Hematopoietic multipotent progenitor cell (in vitro differentiated cells): ENCODE results near the gene WWC1. TPM values are rescaled to one million over a fixed set of nuclear protein-coding genes. Genes with fewer than 3 reads are reported as not detected.
"Not testable (repeated sequence)": the region's sequence is repeated elsewhere in the genome, so short reads cannot be mapped to it uniquely, and the experiment has no call there.

Experiments
- DNase-seq, 3 donors: peaks; one replicate each; pipeline ENCODE4 v3.0.0-alpha.2; 2011 to 2015; ENCODE audit warnings: low read depth in 2 of 3, low spot score in 2 of 3
- total RNA-seq: library from RNA; depleted of rRNA; stranded (reverse); fragments of >200 nt; gene quantifications from one replicate; pipeline ENCODE4 v1.2.3, GENCODE V29; 2012

Gene WWC1
- total RNA-seq, 1 donor = 0.54 TPM

DNA sequence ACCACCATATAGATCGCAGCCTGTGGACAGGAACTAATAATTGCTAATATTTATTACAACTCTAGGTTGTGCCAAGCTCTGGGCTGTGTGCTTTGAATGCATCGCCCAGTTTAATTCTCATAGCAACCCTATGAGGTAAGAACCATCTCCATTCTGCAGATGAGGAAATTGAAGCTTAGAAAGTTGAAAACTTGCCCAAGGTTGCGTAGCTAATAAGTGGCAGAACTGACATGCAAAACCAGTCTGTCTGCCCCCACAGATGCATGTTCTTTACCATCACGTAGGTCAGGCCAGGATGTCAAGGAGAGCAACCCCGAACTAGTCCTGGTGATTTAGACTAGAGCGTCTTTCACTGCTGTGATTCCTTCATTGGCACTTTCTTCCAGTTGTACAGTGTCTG is 15.6 kb downstream of the WWC1 start:
- DNase-seq = no peak

DNA sequence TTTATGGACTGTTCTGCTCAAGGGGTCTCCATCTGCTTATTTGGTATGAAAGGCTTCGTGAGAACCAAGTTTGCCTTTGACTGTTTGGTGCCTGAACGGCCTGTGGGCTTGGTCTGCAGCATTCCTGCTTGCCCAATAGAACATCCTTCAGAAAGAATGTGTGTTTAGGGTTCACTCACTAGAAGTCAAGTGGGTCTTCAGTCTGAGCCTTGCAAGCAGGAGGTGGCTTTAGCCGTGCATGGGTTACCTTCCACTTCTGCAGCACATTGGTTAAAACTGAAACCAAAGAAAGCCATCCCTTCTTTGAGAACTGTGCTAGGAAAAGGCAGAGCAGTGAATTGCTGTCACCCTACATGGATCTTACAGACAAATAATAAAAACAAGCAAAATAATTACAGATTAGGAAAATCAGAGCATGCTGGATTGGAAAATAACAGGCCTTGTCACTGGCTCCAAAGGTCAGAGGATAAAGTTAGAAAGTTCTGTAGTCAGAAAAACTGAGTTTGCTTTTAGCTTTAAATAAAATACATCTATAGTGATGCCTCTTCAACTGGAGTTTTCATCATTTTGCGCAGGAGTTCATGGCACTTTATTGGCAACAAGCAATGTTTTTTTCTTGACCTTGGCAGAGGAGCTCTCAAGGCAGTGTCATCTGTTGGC is 16.6 kb downstream of the WWC1 start:
- DNase-seq = no peak

DNA sequence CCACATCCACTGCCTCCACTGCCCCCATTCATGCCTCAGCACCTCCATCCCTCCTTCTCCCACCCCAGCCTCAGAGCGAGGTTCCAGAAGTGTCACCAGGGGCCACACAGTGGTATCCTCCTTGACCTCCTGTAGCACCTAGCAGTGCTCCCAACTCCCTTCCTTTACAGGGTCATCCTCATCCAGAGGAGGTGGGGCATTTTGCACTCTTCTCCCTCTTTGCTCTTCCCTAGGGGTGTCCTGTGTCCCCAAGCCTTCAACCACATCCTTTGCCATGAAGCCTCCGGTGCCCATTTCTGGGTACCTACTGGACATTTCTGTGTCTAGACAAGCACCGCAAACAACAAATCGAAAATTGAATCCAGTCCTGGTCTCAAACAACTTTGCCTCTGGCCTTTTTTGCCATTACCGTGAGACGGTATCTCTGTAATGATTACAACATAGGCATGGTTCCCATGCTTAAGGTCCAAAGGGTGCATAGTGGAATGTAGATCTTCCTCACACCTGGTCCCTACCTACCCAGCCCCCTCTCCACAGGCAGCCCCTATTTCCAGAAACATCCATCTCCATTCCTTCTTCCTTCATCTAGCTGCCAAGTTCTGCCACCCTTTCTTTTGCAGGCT is 17.6 kb downstream of the WWC1 start:
- no peak for DNase-seq

DNA sequence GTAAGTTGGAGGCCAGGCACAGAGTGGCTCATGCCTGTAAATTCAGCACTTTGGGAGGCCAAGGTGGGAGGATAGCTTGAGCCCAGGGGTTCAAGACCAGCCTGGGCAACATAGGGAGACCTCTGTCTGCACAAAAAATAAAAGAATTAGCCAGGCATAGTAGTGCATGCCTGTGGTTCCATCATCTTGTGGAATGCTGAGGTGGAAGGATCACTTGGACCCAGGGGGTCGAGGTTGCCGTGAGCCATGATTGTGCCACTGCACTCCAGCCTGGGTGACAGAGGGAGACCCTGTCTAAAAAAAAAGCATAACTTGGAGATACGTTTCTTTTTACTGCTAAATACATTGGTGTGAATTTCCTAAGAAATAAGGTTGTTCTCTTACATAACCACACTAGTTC is 19.1 kb downstream of the WWC1 start:
- not testable (repeated sequence) for DNase-seq

DNA sequence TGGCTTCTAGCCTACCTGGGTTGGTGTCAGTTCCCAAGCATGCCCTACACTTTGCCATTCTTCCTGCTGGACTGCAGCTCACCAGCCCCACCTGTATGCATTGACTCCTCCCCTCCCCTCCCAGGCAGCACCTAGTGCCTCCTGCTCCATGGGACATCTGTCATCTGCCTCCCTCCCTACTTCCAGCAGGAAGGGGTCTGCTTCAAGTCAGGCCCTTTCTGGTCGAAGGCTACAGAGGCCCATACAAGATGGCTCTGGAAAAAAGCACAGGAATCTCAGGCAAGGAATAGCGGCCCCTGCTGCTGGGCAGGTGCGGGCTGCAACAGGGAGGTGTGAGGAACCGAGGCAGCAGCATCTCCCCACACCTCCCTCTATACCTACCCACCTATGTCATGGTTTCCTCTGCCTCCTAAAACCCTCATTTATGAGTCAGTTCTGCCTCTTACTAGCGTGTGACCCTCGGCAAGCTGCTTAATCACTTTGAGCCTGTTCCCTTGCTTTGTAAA is 19.7 kb downstream of the WWC1 start:
- DNase-seq = no peak

DNA sequence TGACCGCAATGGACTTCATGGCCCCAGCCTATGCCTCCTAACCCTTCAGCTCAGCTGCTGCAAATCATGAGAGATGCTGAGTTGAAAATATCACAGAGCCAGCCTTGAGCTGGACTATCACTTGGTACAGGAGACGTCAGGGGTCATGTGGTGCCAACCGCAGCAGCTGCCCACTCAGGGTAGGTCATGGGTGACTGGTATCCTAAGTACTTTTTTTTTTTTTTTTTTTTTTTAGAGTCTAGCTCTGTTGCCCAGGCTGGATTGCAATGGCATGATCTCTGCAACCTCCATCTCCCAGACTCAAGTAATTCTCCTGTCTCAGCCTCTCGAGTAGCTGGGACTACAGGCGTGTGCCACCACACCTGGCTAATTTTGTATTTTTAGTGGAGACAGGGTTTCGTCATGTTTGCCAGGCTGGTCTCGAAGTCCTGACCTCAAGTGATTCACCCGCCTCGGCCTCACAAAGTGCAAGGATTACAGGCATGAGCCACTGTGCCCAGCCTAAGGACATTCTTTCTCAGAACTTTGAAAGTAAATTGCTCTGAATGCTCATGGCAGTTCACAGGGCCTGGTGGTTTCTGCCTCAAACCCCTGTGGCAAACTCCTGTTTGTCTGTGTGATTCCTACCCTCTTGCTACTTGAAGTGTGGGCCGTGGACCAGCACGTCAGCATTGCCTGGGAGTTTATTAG is 21.3 kb downstream of the WWC1 start:
- DNase-seq = no peak

DNA sequence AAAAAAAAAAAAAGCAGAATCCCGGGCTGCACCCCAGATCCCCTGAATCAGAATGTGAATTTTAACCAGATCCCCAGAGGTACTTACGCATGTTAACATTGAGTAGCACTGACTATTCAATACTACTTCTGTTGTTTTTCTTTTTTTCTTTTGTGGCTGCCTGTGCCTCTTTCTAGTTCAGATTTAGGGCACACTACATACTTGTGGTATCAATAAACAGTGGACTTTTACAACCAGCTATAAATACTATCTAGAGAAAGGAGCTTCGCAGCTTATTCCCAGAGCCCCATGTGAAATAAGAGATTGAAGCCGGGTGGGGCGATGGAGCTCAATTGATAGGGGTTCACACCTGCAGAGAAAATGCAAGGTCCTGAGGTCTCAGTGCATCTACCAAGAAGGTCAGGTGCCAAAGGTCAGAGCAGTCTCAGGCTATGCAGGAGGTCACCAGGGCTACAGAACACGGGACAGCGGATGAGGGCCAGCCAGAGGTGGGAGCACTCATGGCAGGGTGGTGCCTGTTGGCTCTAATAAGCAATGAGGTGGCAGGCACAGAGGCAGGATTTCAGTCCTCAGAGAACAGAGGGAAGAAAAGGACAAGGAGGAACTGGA is 22.3 kb downstream of the WWC1 start:
- no peak for DNase-seq

DNA sequence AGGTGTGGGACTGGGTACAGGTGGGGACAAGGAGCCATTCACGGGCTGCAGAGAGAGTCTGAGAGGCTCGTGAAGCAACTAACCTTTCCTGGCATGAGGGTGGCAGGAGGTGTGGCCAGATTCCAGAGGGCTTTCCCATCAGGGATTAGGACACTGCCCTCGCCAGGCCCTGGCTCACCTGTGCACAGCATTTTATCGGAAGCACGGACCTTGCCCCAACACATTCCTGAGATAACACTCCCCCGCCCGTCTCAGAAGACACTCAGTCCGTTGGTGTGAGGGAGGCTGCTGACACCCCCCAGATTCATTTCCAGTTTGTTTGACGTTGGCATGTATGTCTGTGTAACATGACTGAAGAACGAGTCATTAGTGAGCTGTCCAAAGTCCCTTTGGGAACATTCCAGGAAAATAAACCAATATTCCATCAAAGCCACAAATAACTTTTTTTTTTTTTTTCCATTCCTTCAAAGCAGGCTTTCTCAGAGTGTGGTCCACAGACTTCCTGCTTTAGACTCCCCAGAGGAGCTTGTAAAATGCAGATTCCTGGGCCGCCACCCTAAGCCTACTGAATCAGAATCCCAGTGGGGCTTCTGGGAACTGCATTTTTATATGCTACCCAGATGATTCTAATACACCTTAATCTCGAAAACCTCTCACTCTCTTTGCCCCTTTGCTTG is 23.4 kb downstream of the WWC1 start:
- no peak for DNase-seq

DNA sequence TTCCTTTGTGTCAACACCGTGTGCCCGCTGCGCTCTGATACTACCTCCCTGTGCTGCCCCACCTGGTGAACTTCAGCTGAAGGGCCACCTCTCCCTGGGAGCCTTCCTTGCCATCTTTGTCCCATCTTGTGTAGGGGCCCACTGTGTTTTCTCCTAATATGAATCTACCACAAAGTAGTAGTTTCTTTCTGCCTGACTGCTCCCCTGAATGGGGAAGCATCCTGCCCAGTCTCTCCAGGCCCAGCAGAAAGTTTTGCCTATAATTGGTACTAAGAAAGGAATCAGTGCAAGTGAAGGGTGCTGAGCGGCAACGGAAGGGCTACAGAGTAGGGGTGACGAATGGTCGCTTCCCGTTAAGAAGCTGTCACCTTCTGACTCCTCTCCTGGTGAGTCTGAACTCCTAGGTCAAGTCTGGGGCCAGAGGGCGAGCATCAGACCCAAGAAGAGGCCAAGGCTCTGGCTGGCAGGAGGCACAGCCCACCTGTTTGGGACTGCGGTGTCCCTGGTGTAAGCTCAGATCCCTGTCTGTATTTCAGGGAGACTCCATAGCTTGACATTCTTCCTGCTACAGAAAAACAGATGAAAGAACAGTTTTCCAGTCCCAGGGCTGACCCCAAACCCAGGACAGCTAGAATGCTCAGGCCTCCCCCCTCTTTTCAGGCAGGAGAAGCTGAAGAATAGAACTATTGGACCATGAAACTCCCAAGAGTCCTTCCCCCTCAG is 24.1 kb downstream of the WWC1 start:
- DNase-seq = no peak

DNA sequence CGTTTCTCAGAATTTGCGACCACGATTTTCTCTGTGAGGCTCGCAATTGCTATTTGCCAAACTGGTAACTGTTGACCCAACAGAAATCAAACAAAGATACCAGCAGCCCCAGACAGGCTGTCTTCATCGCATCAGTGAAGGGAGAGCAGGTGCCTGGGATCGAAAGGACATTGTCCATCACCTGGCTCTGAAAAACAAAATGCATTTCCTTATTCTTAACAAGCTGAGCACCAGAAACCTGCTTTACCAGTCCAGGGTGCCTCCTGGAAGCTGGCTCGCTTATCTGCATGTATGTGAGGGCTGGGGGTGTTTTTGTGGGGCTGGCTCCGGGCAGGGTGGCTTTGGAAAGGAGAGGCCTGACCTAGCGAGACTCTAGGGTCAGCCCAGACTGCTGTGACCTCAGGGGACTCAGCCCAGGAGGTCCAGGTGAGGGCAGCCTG is 24.7 kb downstream of the WWC1 start:
- no peak for DNase-seq

DNA sequence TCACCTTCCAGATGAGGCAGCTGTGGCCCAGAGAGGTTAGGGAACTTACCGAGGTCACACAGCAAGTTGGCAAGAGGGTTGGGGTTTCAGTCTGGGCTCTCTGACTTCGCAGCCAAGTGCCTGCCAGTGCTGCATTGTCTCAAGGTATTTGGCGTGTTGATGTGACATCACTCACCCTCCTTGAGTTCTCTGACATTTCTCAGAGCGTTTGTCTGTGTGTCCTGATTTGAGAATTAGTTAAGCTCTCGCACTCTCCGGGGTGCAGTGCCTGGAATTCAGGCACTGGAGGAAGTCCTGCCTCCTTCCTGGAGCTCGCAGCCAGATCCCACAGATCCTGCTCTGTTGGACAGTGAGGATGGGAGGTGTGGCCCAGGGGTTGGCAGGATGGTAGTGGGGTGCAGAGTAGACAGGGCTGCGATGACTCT is 25.7 kb downstream of the WWC1 start:
- DNase-seq = no peak

DNA sequence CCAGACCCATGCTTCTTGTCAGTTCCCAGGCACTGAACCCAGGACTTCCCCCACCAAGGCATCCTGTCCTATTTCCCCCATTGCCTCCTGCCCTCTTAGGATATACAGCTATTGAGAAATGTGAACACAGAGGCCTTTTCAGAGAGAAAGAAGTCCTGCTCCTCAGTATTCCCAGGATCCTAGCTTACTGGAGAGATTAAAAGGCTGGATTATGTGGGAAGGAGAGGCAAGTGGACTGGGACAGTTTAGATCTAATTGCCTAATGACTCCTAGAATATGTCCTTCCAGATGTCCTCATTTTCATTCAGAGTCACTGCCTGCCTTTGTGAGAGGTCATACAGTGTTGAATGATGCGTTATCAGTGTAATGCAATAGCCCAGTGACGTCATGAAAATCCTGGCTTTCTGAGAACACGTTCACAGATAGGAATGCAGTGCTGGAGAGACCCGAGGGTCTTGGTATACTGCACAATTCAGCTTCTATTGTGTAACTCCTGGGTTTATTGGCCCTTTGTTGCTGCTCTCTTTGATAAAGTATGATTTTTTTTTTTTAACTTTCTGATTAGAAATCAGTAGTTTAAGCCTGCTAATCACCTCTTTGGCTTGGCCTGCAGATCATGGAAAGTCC is 26.2 kb downstream of the WWC1 start:
- no peak for DNase-seq

DNA sequence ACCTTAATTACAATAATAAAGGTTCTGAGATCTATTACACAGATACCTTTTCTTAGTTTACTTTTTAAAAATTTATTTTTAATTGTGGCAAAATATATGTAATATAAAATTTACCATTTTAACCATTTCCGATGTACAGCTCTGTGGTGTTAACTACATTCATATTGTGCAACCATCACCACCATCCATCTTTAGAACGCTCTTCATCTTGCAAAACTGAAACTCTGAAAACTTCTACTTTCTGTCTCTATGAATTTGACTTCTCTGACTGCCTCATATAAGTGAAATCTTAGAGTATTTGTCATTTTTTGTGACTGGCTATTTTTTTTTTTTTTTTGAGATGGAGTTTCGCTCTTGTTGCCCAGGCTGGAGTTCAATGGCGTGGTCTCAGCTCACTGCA is 26.8 kb downstream of the WWC1 start:
- no peak for DNase-seq

DNA sequence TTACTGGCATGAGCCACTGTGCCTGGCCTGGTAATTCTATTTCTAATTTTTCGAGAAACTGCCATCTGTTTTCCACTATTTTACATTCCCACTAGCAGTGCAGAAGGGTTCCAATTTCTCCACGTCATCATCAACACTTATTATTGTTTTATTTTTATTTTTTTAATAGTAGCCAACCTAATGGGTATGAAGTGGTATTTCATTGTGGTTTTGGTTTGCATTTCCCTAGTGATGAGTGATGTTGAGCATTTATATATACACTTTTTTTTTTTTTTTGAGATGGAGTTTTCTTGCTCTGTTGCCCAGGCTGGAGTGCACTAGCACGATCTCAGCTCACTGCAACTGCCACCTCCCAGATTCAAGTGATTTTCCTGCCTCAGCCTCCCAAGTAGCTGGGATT is 28.3 kb downstream of the WWC1 start:
- DNase-seq = no peak

DNA sequence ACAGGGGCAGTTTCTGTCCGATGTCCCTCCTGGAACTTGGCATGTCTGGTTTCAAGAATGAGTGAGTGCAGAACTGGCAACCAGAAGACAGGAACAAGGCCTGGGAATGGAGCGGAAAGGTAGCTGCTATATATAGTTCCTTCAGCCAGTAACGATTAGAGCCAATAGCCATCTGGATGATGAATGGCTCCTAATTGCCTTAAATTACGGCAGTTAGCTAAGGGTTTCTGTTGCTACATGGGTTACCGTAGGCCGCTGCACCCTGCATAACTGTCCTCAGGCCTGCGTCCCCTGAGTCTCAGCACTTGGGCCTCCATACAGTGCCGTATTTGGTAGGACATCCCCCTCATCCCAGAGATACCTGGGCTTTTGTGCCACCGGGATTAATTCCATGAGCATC is 29.4 kb downstream of the WWC1 start:
- DNase-seq = no peak

DNA sequence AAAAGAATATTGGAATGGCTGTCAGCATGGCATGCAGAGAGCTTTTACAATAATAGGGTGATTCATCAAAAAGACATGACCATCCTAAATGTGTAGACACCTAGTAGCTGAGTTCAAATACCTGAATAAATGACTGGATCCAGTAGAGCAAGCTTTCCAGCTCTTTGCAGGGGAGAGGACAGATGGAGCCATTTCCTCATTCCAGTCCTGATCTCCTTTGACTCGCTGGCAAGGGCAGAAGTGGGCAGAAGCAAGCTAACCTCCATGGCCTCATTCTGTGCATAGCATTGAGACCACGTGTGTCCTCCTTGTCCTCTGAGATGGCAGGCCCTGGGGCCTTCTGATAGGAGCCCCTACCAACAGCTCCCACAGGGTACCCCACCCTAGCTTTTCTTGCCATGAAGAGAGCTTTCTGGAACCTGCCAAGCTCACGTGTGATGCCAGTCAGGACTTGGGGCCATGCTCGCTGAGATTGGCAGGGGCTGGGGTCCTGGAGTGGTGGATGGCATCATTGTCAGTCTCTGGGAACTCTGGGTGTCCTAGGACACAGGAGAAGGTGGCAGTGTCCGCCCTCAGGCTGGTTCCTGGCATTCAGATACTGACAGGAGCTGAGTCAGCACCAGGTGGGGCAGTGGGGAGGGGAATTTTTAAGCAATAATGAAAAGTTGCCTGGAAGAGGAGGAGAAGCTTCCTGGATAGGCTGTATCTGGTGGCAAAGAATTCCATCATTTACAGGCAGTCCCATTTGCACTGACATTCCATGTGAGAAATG is 33.6 kb downstream of the WWC1 start:
- no peak for DNase-seq

DNA sequence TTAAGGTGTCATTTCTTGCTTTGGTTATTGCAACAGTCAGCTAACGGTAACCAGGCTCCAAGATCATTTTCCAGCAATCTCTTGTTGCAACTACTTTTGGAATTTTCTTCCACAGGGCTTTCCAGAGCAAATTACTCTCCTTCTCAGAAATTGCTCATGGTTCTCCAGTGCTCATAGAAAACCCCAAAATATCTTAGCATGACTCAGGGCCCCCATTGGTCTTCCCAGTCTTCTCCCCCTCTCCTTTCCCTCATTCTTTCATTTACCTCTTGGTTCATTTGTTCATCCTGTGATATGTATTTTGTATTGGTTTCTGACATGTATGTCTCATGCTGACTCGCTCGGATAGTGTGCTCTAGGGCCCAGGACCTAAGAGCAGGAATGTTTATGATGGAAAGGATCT is 35.6 kb downstream of the WWC1 start:
- no peak for DNase-seq

DNA sequence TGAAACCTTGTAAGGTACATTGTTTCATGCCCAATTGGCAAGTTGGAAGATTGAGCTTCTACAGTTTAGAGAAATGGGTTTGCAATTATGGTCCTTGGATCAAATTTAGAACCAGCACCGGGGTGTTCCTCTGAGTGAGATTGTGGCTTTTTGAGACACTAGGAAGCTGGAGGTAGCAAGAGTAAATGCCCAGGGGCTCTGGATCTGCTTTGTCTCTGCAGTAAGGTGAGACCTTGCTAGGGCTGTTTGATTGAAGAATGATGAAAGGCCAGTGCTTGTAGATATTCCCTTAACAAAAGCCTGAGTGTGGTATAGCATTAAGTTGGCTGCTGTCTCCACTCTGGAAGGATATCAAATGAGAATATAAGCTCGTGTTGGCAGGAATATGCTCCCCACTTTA is 36.0 kb downstream of the WWC1 start:
- no peak for DNase-seq

DNA sequence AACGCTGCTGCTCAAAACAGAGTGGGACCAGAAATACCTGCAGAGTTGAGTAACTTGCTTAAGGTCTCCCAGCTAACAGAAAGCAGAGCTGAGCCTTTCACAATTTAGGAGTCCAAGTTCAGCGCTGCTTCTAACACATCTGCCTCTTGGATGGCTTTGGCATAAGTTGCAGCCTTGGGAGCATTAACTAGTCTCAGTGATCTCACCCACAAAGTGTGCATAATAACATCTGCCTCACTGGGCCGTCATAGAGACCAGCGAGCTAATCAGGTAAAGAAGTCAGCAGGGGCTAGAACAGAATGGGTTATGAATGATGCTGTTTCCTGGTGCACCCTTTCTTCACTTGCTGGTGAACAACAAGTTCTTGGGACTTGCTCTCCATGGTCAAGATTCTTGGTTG is 36.5 kb downstream of the WWC1 start:
- DNase-seq = no peak
